Fibroblast of the aortic adventitia (primary cell): Measurements from ENCODE around the gene LRIF1. TPM values are rescaled to one million over a fixed set of nuclear protein-coding genes. Genes with fewer than 3 reads are reported as not detected.

Source experiments
- DNase-seq: peaks from one replicate; pipeline ENCODE4 v3.0.0-alpha.2; 2010; ENCODE audit warnings: low read depth
- H3K4me3 ChIP-seq: 2 replicates; pipeline ENCODE4 v1.5.1; 2011; ENCODE audit warnings: low read depth, mild to moderate bottlenecking, control low read depth, low read length, moderate library complexity
- CTCF ChIP-seq: IDR thresholded peaks from 2 replicates; pipeline ENCODE4 v1.5.1; 2011; ENCODE audit warnings: mild to moderate bottlenecking, low read length, control low read depth, inconsistent platforms; ENCODE audit not compliant: insufficient read depth
- total RNA-seq: library from RNA; depleted of rRNA; stranded (reverse); fragments of >200 nt; gene quantifications from 2 replicates; pipeline ENCODE4 v1.2.3, GENCODE V29; 2012; ENCODE audit warnings: low replicate concordance

The LRIF1 gene
- total RNA-seq, 1 donor, result 19.5 TPM

- peak; percentile 22 for TF ChIP-seq CTCF
- DNase-seq, result peak; percentile 87
- H3K4me3 ChIP-seq, result peak overlapping the region; percentile 87
These were observed 631 bp downstream of the LRIF1 start for GRCh38 chr1:110962892-110963690.

- no peak for TF ChIP-seq CTCF
- DNase-seq, result no peak
- H3K4me3 ChIP-seq, result no peak overlapping the region
These were observed 1.8 kb downstream of the LRIF1 start for GRCh38 chr1:110961902-110962301.

GRCh38 chr1:110960777-110961420, 2.8 kb downstream of the LRIF1 start:
- no peak for TF ChIP-seq CTCF
- no peak for DNase-seq
- H3K4me3 ChIP-seq, result no peak overlapping the region

- DNase-seq, result no peak
- H3K4me3 ChIP-seq, result no peak overlapping the region
- TF ChIP-seq CTCF, result no peak
These were observed 5.9 kb downstream of the LRIF1 start for GRCh38 chr1:110957798-110958197.

GRCh38 chr1:110956586-110956985, 7.1 kb downstream of the LRIF1 start:
- TF ChIP-seq CTCF, result no peak
- no peak overlapping the region for H3K4me3 ChIP-seq
- no peak for DNase-seq

GRCh38 chr1:110953031-110953430, 10.7 kb downstream of the LRIF1 start:
- no peak for DNase-seq
- no peak overlapping the region for H3K4me3 ChIP-seq
- no peak for TF ChIP-seq CTCF
